H9 (cell line): Measurements from ENCODE around the gene ADA. TPM values are rescaled to one million over a fixed set of nuclear protein-coding genes. Genes with fewer than 3 reads are reported as not detected.

Experiments used
- DNase-seq: peaks from one replicate; pipeline ENCODE4 v3.0.0-alpha.2; 2017
- H2AFZ ChIP-seq: one replicate; pipeline ENCODE4 v1.6.1; 2013; ENCODE audit warnings: mild to moderate bottlenecking, low read length, control low read depth, moderate library complexity
- H2AK5ac ChIP-seq: 2 replicates; pipeline ENCODE4 v1.6.1; 2013; ENCODE audit warnings: low read length, control low read depth, mixed read lengths; ENCODE audit not compliant: insufficient read length
- H2BK120ac ChIP-seq: one replicate; pipeline ENCODE4 v1.6.1; 2013; ENCODE audit warnings: low read depth, mild to moderate bottlenecking, low read length, control low read depth, inconsistent platforms; ENCODE audit not compliant: poor library complexity, severe bottlenecking
- H2BK12ac ChIP-seq: 2 replicates; pipeline ENCODE4 v1.6.1; 2013; ENCODE audit warnings: low read length, control low read depth, mixed read lengths, low read depth; ENCODE audit not compliant: insufficient read length
- H2BK15ac ChIP-seq: 2 replicates; pipeline ENCODE4 v1.6.1; 2013; ENCODE audit warnings: low read depth, low read length, control low read depth
- H2BK20ac ChIP-seq: one replicate; pipeline ENCODE4 v1.6.1; 2013; ENCODE audit warnings: low read depth, mild to moderate bottlenecking, low read length, control low read depth, inconsistent platforms; ENCODE audit not compliant: poor library complexity, severe bottlenecking
- H2BK5ac ChIP-seq: 2 replicates; pipeline ENCODE4 v1.6.1; 2013; ENCODE audit warnings: low read length, control low read depth, mixed read lengths; ENCODE audit not compliant: insufficient read length
- H3K14ac ChIP-seq: 2 replicates; pipeline ENCODE4 v1.6.1; 2013; ENCODE audit warnings: low read length, control low read depth; ENCODE audit not compliant: insufficient read depth
- H3K18ac ChIP-seq: 2 replicates; pipeline ENCODE4 v1.6.1; 2013; ENCODE audit warnings: low read depth, mild to moderate bottlenecking, mixed read lengths, low read length, control low read depth; ENCODE audit not compliant: insufficient read length
- H3K23ac ChIP-seq: 2 replicates; pipeline ENCODE4 v1.6.1; 2013; ENCODE audit warnings: low read length, control low read depth, mixed read lengths, low read depth; ENCODE audit not compliant: insufficient read length
- H3K23me2 ChIP-seq: 2 replicates; pipeline ENCODE4 v1.6.1; 2013; ENCODE audit warnings: low read depth, mild to moderate bottlenecking, mixed read lengths, low read length, control low read depth; ENCODE audit not compliant: insufficient read length, poor library complexity, severe bottlenecking
- H3K27ac ChIP-seq: 2 replicates; pipeline ENCODE4 v1.5.1; 2013; ENCODE audit warnings: low read length, control low read depth, mixed read lengths, low read depth; ENCODE audit not compliant: insufficient read length
- H3K27me3 ChIP-seq: 2 replicates; pipeline ENCODE4 v1.6.1; 2013; ENCODE audit warnings: low read length, control low read depth, inconsistent platforms; ENCODE audit not compliant: insufficient read depth
- H3K4ac ChIP-seq: 2 replicates; pipeline ENCODE4 v1.6.1; 2013; ENCODE audit warnings: low read depth, mild to moderate bottlenecking, control low read depth, inconsistent platforms, low read length, moderate library complexity
- H3K4me1 ChIP-seq: 2 replicates; pipeline ENCODE4 v1.6.1; 2013; ENCODE audit warnings: low read length, control low read depth, inconsistent platforms; ENCODE audit not compliant: insufficient read depth
- H3K4me2 ChIP-seq: 2 replicates; pipeline ENCODE4 v1.6.1; 2013; ENCODE audit warnings: low read length, control low read depth, mixed read lengths; ENCODE audit not compliant: insufficient read length, insufficient read depth
- H3K56ac ChIP-seq: 2 replicates; pipeline ENCODE4 v1.6.1; 2013; ENCODE audit warnings: low read depth, mild to moderate bottlenecking, mixed read lengths, low read length, control low read depth; ENCODE audit not compliant: insufficient read length
- H3K79me1 ChIP-seq: 2 replicates; pipeline ENCODE4 v1.6.1; 2013; ENCODE audit warnings: low read depth, mild to moderate bottlenecking, moderate library complexity, low read length, control low read depth, inconsistent platforms; ENCODE audit not compliant: insufficient read depth, poor library complexity, severe bottlenecking
- H3K79me2 ChIP-seq: 2 replicates; pipeline ENCODE4 v1.6.1; 2013; ENCODE audit warnings: low read length, control low read depth, inconsistent platforms; ENCODE audit not compliant: insufficient read depth
- H3K9ac ChIP-seq: 2 replicates; pipeline ENCODE4 v1.6.1; 2013; ENCODE audit warnings: low read length, control low read depth, mixed read lengths; ENCODE audit not compliant: insufficient read length; ENCODE audit errors: extremely low read depth
- H3K9me3 ChIP-seq: one replicate; pipeline ENCODE4 v1.6.1; 2013; ENCODE audit warnings: low read depth, low read length, inconsistent platforms; ENCODE audit not compliant: control insufficient read depth
- H3T11ph ChIP-seq: one replicate; pipeline ENCODE4 v1.6.1; 2013; ENCODE audit warnings: mild to moderate bottlenecking, low read length, control low read depth, inconsistent platforms
- H4K20me1 ChIP-seq: one replicate; pipeline ENCODE4 v1.6.1; 2013; ENCODE audit not compliant: control insufficient read depth, insufficient read length, insufficient read depth
- H4K5ac ChIP-seq: 2 replicates; pipeline ENCODE4 v1.6.1; 2013; ENCODE audit warnings: low read depth, mild to moderate bottlenecking, mixed read lengths, low read length, control low read depth; ENCODE audit not compliant: insufficient read length
- H4K8ac ChIP-seq: replicated peaks from 2 replicates; pipeline ENCODE4 v1.6.1; 2013; ENCODE audit warnings: low read length, control low read depth, mixed read lengths, low read depth; ENCODE audit not compliant: insufficient read length
- H4K91ac ChIP-seq: 2 replicates; pipeline ENCODE4 v1.6.1; 2013; ENCODE audit warnings: low read depth, mild to moderate bottlenecking, moderate library complexity, mixed read lengths, low read length, control low read depth; ENCODE audit not compliant: insufficient read length
- H3K27ac Mint-ChIP-seq, 3 experiments: 2 replicates in 2 of 3; 3 replicates in 1 of 3; pipeline ENCODE4 v1.8.0; 2020 to 2021; ENCODE audit warnings: mixed read lengths in 3 of 3, mild to moderate bottlenecking in 1 of 3, moderate library complexity in 1 of 3
- H3K27me3 Mint-ChIP-seq: 2 replicates; pipeline ENCODE4 v1.8.0; 2021; ENCODE audit warnings: low read depth, mild to moderate bottlenecking, moderate library complexity, mixed read lengths
- H3K36me3 Mint-ChIP-seq, 3 experiments: 2 replicates in 2 of 3; 3 replicates in 1 of 3; pipeline ENCODE4 v1.8.0; 2020 to 2021; ENCODE audit warnings: low read depth in 3 of 3, mixed read lengths in 3 of 3; ENCODE audit not compliant: insufficient read depth in 1 of 3
- H3K4me1 Mint-ChIP-seq, 2 experiments: 2 replicates each; pipeline ENCODE4 v1.8.0; 2020; ENCODE audit warnings: mixed read lengths in 2 of 2
- H3K4me3 Mint-ChIP-seq, 2 experiments: 2 replicates in 1 of 2; 3 replicates in 1 of 2; pipeline ENCODE4 v1.8.0; 2020 to 2021; ENCODE audit warnings: mild to moderate bottlenecking in 2 of 2, mixed read lengths in 2 of 2, moderate library complexity in 1 of 2
- H3K9me3 Mint-ChIP-seq, 2 experiments: 2 replicates in 1 of 2; 3 replicates in 1 of 2; pipeline ENCODE4 v1.8.0; 2020; ENCODE audit warnings: mild to moderate bottlenecking in 2 of 2, mixed read lengths in 2 of 2, moderate library complexity in 1 of 2
- CTCF ChIP-seq: fragments of 200-600 bp; sonication (generic); conservative IDR thresholded peaks from 3 replicates; pipeline ENCODE4 v1.8.0; 2021; ENCODE audit warnings: antibody characterized with exemption, mild to moderate bottlenecking
- WGBS: extraction: QIAGEN DNeasy Blood & Tissue Kit; methylation state at CpG from one replicate; pipeline ENCODE4 v1.1.7; 2013; ENCODE audit warnings: missing lambda C conversion rate, low lambda C conversion rate, mixed read lengths; ENCODE audit not compliant: insufficient read length; ENCODE audit errors: extremely low coverage; 5-methylcytosine and 5-hydroxymethylcytosine counted together
- total RNA-seq: library from RNA; stranded (reverse); gene quantifications from 2 replicates; pipeline ENCODE4 v1.2.1, GENCODE V29; 2021

Gene ADA
- total RNA-seq, 1 experiment from 2014 or later: 22.0 TPM

- H3K36me3 Mint-ChIP-seq: peaks cover 23 to 40% (median 30%) of the 10 kb centered on the region in 3 experiments
- peaks cover 7% of the 10 kb centered on the region in 2 experiments for H3K4me1 Mint-ChIP-seq
- no CpG with 5 or more reads among the region's 8 CpGs for WGBS
These were observed 26.1 kb downstream of the ADA start for GRCh38 chr20:44625361-44625760.

More at GRCh38 chr20:44625361-44625760, 26.1 kb downstream of the ADA start:
- Histone ChIP-seq H3K14ac (no peak overlapping the region), H3K4me1 (no peaks in the 10 kb centered on the region), H4K91ac (no peak overlapping the region), H4K8ac (no peak overlapping the region), H3K27me3 (no peaks in the 10 kb centered on the region; the same call in 1 of the 2 replicates), H2BK20ac (no peak overlapping the region), H2BK12ac (no peak overlapping the region), H3K9me3 (no peaks in the 10 kb centered on the region), H3K79me2 (no peaks in the 10 kb centered on the region), H3K18ac (no peak overlapping the region), H2AK5ac (no peak overlapping the region), H4K5ac (no peak overlapping the region), H4K20me1 (no peaks in the 10 kb centered on the region), H2BK5ac (no peak overlapping the region), H3K79me1 (no peaks in the 10 kb centered on the region), H3T11ph (no peak overlapping the region), H2BK15ac (no peak overlapping the region), H3K27ac (no peak overlapping the region), H3K23ac (no peak overlapping the region), H3K4ac (no peak overlapping the region), H2BK120ac (no peak overlapping the region), H3K56ac (no peak overlapping the region), H2AFZ (no peak overlapping the region), H3K23me2 (no peaks in the 10 kb centered on the region), H3K4me2 (no peak overlapping the region), H3K9ac (no peak overlapping the region)
- peaks cover 32% of the 10 kb centered on the region for H3K27me3 Mint-ChIP-seq
- no peak for DNase-seq
- TF ChIP-seq CTCF: no peak
- H3K4me3 Mint-ChIP-seq: no peak overlapping the region
- H3K9me3 Mint-ChIP-seq: no peaks in the 10 kb centered on the region
- H3K27ac Mint-ChIP-seq: no peak overlapping the region
